GM12878 (cell line): Measurements from ENCODE around the gene STX8. TPM values are rescaled to one million over a fixed set of nuclear protein-coding genes. Genes with fewer than 3 reads are reported as not detected.

Experiments
- ATAC-seq: fragments of 200-7000 bp; cut with Tn5 transposase; 3 replicates; pipeline ENCODE4 v1.9.1; 2020; ENCODE audit warnings: mild to moderate bottlenecking, moderate library complexity
- BruUV-seq: library from RNA; stranded (reverse); fragments of 400-500 nt; replicated peaks from 2 replicates; lab custom pipeline; 2021; lab: Mats Ljungman, UMichigan
- CTCF ChIA-PET: fragments of 300-600 bp; sonication (Branson Sonifier 250); formaldehyde crosslinking; extraction: SDS; loops from one replicate; lab custom pipeline; 2021; ENCODE audit warnings: inconsistent platforms; lab: Yijun Ruan, JAX
- POLR2A ChIA-PET: fragments of 350-600 bp; formaldehyde crosslinking; extraction: SDS; loops from one replicate; lab custom pipeline; 2021; ENCODE audit warnings: inconsistent platforms; lab: Charles Lee
- RAD21 ChIA-PET: fragments of 300-600 bp; sonication (Branson Sonifier 250); formaldehyde crosslinking; loops from one replicate; lab custom pipeline; 2023; ENCODE audit warnings: antibody characterized with exemption; ENCODE audit not compliant: unreplicated experiment; lab: Charles Lee
- SMC1A ChIA-PET: fragments of 300-600 bp; sonication (Branson Sonifier 250); formaldehyde crosslinking; loops from one replicate; lab custom pipeline; 2023; ENCODE audit not compliant: unreplicated experiment, uncharacterized antibody; lab: Charles Lee
- DNase-seq: peaks from one replicate; pipeline ENCODE4 v3.0.0-alpha.2; 2011; ENCODE audit warnings: low read depth, low spot score
- FAIRE-seq: peaks from 3 replicates; lab custom pipeline; 2011; peaks lifted over from hg19 to GRCh38; lab: Jason Lieb, UNC
- H2AFZ ChIP-seq: 2 replicates; pipeline ENCODE4 v1.6.0; 2011; ENCODE audit warnings: low read depth, low read length, control low read depth; ENCODE audit not compliant: control insufficient read depth
- H3K27ac ChIP-seq: 2 replicates; pipeline ENCODE4 v1.5.1; 2011; ENCODE audit warnings: control low read depth; ENCODE audit not compliant: control insufficient read depth, insufficient read depth
- H3K27me3 ChIP-seq, 2 experiments: replicated peaks in 1 of 2; 2 replicates each; pipeline versions ENCODE4 v1.6.0 to v1.6.1; 2011; ENCODE audit warnings: low read length in 1 of 2; ENCODE audit not compliant: control insufficient read depth in 2 of 2, insufficient read depth in 2 of 2
- H3K36me3 ChIP-seq, 2 experiments: 2 replicates each; pipeline ENCODE4 v1.5.1; 2011; ENCODE audit warnings: low read length in 1 of 2; ENCODE audit not compliant: control insufficient read depth in 2 of 2, insufficient read depth in 2 of 2
- H3K4me1 ChIP-seq: 2 replicates; pipeline ENCODE4 v1.6.1; 2011; ENCODE audit warnings: mild to moderate bottlenecking, low read length, moderate library complexity, mixed read lengths; ENCODE audit not compliant: control insufficient read depth, insufficient read depth
- H3K4me2 ChIP-seq: 2 replicates; pipeline ENCODE4 v1.6.0; 2011; ENCODE audit warnings: control low read depth; ENCODE audit not compliant: control insufficient read depth, insufficient read depth
- H3K4me3 ChIP-seq: fragments of 200-600 bp; sonication (generic); 2 replicates; pipeline ENCODE4 v1.5.1; 2016
- H3K79me2 ChIP-seq: 2 replicates; pipeline ENCODE4 v1.6.0; 2011; ENCODE audit warnings: low read length; ENCODE audit not compliant: control insufficient read depth, insufficient read depth
- H3K9ac ChIP-seq: 2 replicates; pipeline ENCODE4 v1.8.0; 2011; ENCODE audit warnings: low read length, control low read depth, mixed read lengths; ENCODE audit not compliant: control insufficient read depth, insufficient read depth
- H3K9me3 ChIP-seq: replicated peaks from 3 replicates; pipeline ENCODE4 v1.5.1; 2011; ENCODE audit warnings: mild to moderate bottlenecking, low read length; ENCODE audit not compliant: control insufficient read depth, insufficient read depth
- H4K20me1 ChIP-seq: 2 replicates; pipeline ENCODE4 v1.6.0; 2011; ENCODE audit not compliant: control insufficient read depth, insufficient read depth
- EP300 ChIP-seq, 2 experiments: fragments of 150-350 bp in 1 of 2; IDR thresholded peaks; 2 replicates each; pipeline ENCODE4 v1.6.1; 2011 to 2012; ENCODE audit warnings: low read depth in 2 of 2, low read length in 2 of 2, borderline replicate concordance in 1 of 2, improper control_type of control experiment in 1 of 2, inconsistent platforms in 1 of 2; ENCODE audit not compliant: control insufficient read depth in 1 of 2
- GABPA ChIP-seq: IDR thresholded peaks from 2 replicates; pipeline ENCODE4 v1.6.1; 2014; ENCODE audit warnings: antibody characterized with exemption, low read depth, mild to moderate bottlenecking, inconsistent platforms
- JUND ChIP-seq: IDR thresholded peaks from 2 replicates; pipeline ENCODE4 v1.6.1; 2012; ENCODE audit warnings: low read depth, mild to moderate bottlenecking, low read length, improper control_type of control experiment, moderate library complexity
- KAT2A ChIP-seq: conservative IDR thresholded peaks from 2 replicates; pipeline ENCODE4 v1.6.1; 2011; ENCODE audit warnings: low read depth, low read length; ENCODE audit not compliant: control insufficient read depth
- MEF2B ChIP-seq: fragments of 450-650 bp; IDR thresholded peaks from 2 replicates; pipeline ENCODE4 v1.6.1; 2018; ENCODE audit warnings: mild to moderate bottlenecking, moderate library complexity; ENCODE audit not compliant: partially characterized antibody, poor library complexity, severe bottlenecking
- POLR2AphosphoS5 ChIP-seq: IDR thresholded peaks from 2 replicates; pipeline ENCODE4 v1.6.1; 2011; ENCODE audit warnings: mild to moderate bottlenecking, low read length, inconsistent platforms
- RCOR1 ChIP-seq: conservative IDR thresholded peaks from 2 replicates; pipeline ENCODE4 v1.6.1; 2012; ENCODE audit warnings: low read depth, low read length, improper control_type of control experiment
- SIN3A ChIP-seq: IDR thresholded peaks from 2 replicates; pipeline ENCODE4 v1.6.1; 2012; ENCODE audit warnings: low read depth, low read length, improper control_type of control experiment
- SMARCA5 ChIP-seq: fragments of 450-650 bp; IDR thresholded peaks from 2 replicates; pipeline ENCODE4 v1.6.1; 2017; ENCODE audit warnings: mild to moderate bottlenecking
- SP1 ChIP-seq: IDR thresholded peaks from one replicate; pipeline ENCODE4 v1.6.1; 2011; ENCODE audit warnings: low read depth, low read length
- WGBS: methylation state at CpG from one replicate; pipeline ENCODE4 v1.1.6; 2016; ENCODE audit warnings: low lambda C conversion rate; ENCODE audit not compliant: insufficient replicate concordance, insufficient coverage; ENCODE audit errors: missing lambda C conversion rate; 5-methylcytosine and 5-hydroxymethylcytosine counted together
- in situ Hi-C: fragments of 300-500 bp; cut with MboI; formaldehyde crosslinking; loops from 9 replicates; pipeline ENCODE4 v1.14.3; 2018; ENCODE audit warnings: mixed read lengths
- intact Hi-C: fragments of 100-400 bp; cut with micrococcal nuclease; formaldehyde crosslinking; loops from one replicate; pipeline ENCODE4 v1.14.2; 2022; ENCODE audit not compliant: unreplicated experiment
- polyA plus RNA-seq, 11 experiments: library from polyadenylated mRNA; depleted of rRNA in 4 of 11; unstranded in 6 of 11; stranded (reverse) in 5 of 11; fragments of >200 nt; fragmentation: Nextera tagmentation in 4 of 11; fragmentation: Illumina TruSeq in 1 of 11; extraction: Ambion mirVana in 4 of 11; extraction: Trizol in 1 of 11; gene quantifications; 1 replicate in 1 of 11; 2 replicates in 10 of 11; pipeline versions ENCODE4 v1.2.1 to v1.2.3, GENCODE V29; 2011 to 2016; ENCODE audit warnings: inconsistent platforms in 2 of 11, missing spikeins in 2 of 11, low read depth in 1 of 11
- total RNA-seq, 4 experiments: library from RNA; depleted of rRNA in 3 of 4; stranded (reverse); fragments of >200 nt in 3 of 4; fragmentation: Illumina TruSeq in 1 of 4; extraction: Trizol in 1 of 4; gene quantifications; 2 replicates each; pipeline versions ENCODE4 v1.2.1 to v1.2.3, GENCODE V29; 2013 to 2021
- TF ChIP-seq, protein P1 (sequence below): IDR thresholded peaks from 2 replicates; pipeline ENCODE4 v1.6.1; 2012; ENCODE audit warnings: mild to moderate bottlenecking, low read depth, low read length

STX8 gene
- total and polyA plus RNA-seq, 10 of the 15 experiments (the other 5 are each of a cell fraction or from before 2014, with no cell fraction given), result 47.9 to 151 (median 72.9) TPM

DNA sequence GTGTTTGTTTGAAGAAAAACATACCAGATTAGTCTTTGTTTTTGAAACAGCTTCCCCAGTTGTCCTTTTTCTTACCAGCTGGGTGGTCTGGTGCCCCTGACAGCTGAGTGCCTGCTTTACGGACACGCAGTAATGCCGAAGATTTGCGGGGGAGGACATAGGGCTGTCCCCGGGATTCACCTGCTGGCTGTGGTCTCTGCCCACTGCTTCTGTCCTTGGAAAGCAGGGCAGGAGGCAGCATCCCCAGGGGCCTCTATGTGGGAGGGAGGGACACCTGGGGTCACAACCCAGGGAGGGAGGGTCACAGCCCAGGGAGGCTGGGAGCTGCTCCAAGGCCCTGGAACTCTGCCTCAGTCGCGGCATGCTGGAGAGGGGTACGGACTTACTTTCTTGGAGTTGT, 332.6 kb downstream of the STX8 start:
- ATAC-seq, result no peak
- Histone ChIP-seq H3K79me2 (no peaks in the 10 kb centered on the region), H3K4me2 (no peak overlapping the region)
- intact Hi-C loops (no loop called here), in situ Hi-C loops (no loop called here)
- no TSS peak for BruUV-seq
- TF ChIP-seq SIN3A (no peak), GABPA (no peak), JUND (no peak), EP300 (IDR thresholded peaks at IDR 0.05; ENCODE audit: borderline replicate concordance in 1 of 2, control insufficient read depth in 1 of 2, low read depth in 2 of 2, low read length in 2 of 2) (no peak), SP1 (no peak), RCOR1 (no peak), SMARCA5 (no peak), MEF2B (no peak)
- TF ChIP-seq, all 136 proteins: peak for 0
- Histone ChIP-seq H3K4me3 (no peak overlapping the region), H4K20me1 (no peaks in the 10 kb centered on the region), H3K27me3 (no peaks in the 10 kb centered on the region), H3K4me1 (peaks cover 8% of the 10 kb centered on the region; the same call in 1 of the 2 replicates), H3K9me3 (no peaks in the 10 kb centered on the region), H2AFZ (no peak overlapping the region), H3K27ac (no peak overlapping the region), H3K9ac (no peak overlapping the region), H3K36me3 (no peaks in the 10 kb centered on the region)
- ChIA-PET CTCF (interaction anchor here (0.6 kb wide), 1 partner anchor 828 kb away, joined by 3 read pairs; no protein-coding TSS in a partner anchor), RAD21 (no interaction called here), POLR2A (no interaction called here), SMC1A (no interaction called here)
- FAIRE-seq (no peak), DNase-seq (no peak)
- 65% methylated on average over 8 of the region's 8 CpGs for WGBS

GRCh38 chr17:9242497-9242881, 333.1 kb downstream of the STX8 start:
- in situ Hi-C loops, result no loop called here
- SMC1A ChIA-PET, result no interaction called here
- 70% methylated on average over 16 of the region's 16 CpGs for WGBS
- no peak for TF ChIP-seq KAT2A
- TF ChIP-seq POLR2AphosphoS5, result no peak
- TF ChIP-seq, protein P1, sequence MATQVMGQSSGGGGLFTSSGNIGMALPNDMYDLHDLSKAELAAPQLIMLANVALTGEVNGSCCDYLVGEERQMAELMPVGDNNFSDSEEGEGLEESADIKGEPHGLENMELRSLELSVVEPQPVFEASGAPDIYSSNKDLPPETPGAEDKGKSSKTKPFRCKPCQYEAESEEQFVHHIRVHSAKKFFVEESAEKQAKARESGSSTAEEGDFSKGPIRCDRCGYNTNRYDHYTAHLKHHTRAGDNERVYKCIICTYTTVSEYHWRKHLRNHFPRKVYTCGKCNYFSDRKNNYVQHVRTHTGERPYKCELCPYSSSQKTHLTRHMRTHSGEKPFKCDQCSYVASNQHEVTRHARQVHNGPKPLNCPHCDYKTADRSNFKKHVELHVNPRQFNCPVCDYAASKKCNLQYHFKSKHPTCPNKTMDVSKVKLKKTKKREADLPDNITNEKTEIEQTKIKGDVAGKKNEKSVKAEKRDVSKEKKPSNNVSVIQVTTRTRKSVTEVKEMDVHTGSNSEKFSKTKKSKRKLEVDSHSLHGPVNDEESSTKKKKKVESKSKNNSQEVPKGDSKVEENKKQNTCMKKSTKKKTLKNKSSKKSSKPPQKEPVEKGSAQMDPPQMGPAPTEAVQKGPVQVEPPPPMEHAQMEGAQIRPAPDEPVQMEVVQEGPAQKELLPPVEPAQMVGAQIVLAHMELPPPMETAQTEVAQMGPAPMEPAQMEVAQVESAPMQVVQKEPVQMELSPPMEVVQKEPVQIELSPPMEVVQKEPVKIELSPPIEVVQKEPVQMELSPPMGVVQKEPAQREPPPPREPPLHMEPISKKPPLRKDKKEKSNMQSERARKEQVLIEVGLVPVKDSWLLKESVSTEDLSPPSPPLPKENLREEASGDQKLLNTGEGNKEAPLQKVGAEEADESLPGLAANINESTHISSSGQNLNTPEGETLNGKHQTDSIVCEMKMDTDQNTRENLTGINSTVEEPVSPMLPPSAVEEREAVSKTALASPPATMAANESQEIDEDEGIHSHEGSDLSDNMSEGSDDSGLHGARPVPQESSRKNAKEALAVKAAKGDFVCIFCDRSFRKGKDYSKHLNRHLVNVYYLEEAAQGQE, result no peak

More at GRCh38 chr17:9242497-9242881, 333.1 kb downstream of the STX8 start:
- H3K9me3 ChIP-seq, result no peaks in the 10 kb centered on the region
- no peak overlapping the region for H3K9ac ChIP-seq
- intact Hi-C loops, result no loop called here
- H3K4me2 ChIP-seq, result no peak overlapping the region
- BruUV-seq, result no TSS peak
- no peaks in the 10 kb centered on the region for H4K20me1 ChIP-seq
- no peak overlapping the region for H2AFZ ChIP-seq
- no peak overlapping the region for H3K4me3 ChIP-seq
- H3K4me1 ChIP-seq, result peaks cover 8% of the 10 kb centered on the region; the same call in 1 of the 2 replicates
- ChIA-PET RAD21 (no interaction called here), POLR2A (no interaction called here), CTCF (interaction anchor here (0.6 kb wide), 1 partner anchor 829 kb away, joined by 3 read pairs; no protein-coding TSS in a partner anchor)
- no peaks in the 10 kb centered on the region for H3K36me3 ChIP-seq
- H3K27ac ChIP-seq, result no peak overlapping the region
- no peaks in the 10 kb centered on the region for H3K27me3 ChIP-seq
- DNase-seq (no peak), ATAC-seq (no peak), FAIRE-seq (no peak)
- no peaks in the 10 kb centered on the region for H3K79me2 ChIP-seq
